Nephron (organoid): Measurements from ENCODE around the gene DHTKD1.
A peak's percentile ranks its signal among the peaks of the same experiment; 100 is the strongest.
"Not testable (repeated sequence)": the region's sequence is repeated elsewhere in the genome, so short reads cannot be mapped to it uniquely, and the experiment has no call there.

Experiments
- H3K27ac Mint-ChIP-seq, 3 experiments: 2 replicates each; pipeline ENCODE4 v1.8.0; 2020; ENCODE audit warnings: mixed read lengths in 3 of 3, mild to moderate bottlenecking in 2 of 3, moderate library complexity in 1 of 3
- H3K27me3 Mint-ChIP-seq: 2 replicates; pipeline ENCODE4 v1.8.0; 2021; ENCODE audit warnings: low read depth, mild to moderate bottlenecking, moderate library complexity, mixed read lengths
- H3K36me3 Mint-ChIP-seq: 2 replicates; pipeline ENCODE4 v1.8.0; 2020; ENCODE audit warnings: low read depth, mixed read lengths
- H3K4me1 Mint-ChIP-seq: 2 replicates; pipeline ENCODE4 v1.8.0; 2020; ENCODE audit warnings: mixed read lengths
- H3K4me3 Mint-ChIP-seq, 3 experiments: 2 replicates each; pipeline ENCODE4 v1.8.0; 2020; ENCODE audit warnings: mild to moderate bottlenecking in 3 of 3, mixed read lengths in 3 of 3, moderate library complexity in 2 of 3
- H3K9me3 Mint-ChIP-seq: 2 replicates; pipeline ENCODE4 v1.8.0; 2020; ENCODE audit warnings: mixed read lengths
- TF ChIP-seq, protein P1 (sequence below), 3 experiments: fragments of 200-600 bp; sonication (generic); IDR thresholded peaks; one replicate each; pipeline ENCODE4 v1.5.0; 2021; ENCODE audit warnings: antibody characterized with exemption in 3 of 3; ENCODE audit not compliant: unreplicated experiment in 3 of 3

DHTKD1 gene

DNA sequence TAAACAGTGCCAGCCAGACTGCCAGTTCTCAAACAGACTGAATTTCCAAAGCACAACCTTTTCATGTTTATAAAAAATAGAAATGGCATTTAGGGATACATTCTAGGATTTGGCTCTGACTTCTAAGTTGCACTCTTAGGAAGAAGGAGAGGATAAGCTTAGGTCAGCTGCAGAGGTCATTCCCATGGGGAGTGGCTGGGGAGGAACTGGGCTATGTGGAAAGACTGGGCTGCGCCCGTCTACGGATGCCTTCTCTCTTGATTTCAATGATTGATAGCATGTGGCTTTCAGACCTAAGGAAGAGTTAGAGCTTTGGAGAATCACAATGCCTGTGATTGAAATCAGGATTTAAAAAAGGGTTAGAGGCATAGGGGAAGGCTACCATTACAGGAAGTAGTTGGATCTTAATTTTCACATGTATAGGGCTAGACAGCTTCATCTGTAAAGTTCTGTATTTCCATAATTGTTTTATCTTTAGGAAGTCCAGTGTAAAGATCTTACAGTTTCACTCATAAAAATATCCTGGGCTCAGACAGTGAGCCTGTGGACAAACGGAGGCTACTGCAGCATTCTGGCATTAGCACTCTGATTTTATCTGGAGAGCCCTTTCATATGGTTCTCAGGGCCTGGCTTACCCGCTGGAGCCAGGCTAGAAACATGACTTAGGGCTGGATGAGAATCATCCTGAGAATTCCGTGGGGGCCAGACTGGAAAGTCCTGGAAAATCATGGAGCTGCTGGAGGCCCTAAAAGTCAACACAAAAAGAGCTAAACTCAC, 97.4 kb downstream of the DHTKD1 start:
- Mint-ChIP-seq H3K36me3 (peaks cover 57% of the 10 kb centered on the region), H3K9me3 (no peaks in the 10 kb centered on the region), H3K4me3 (no peak overlapping the region), H3K4me1 (no peaks in the 10 kb centered on the region), H3K27me3 (no peaks in the 10 kb centered on the region), H3K27ac (peak overlapping the region in 1 of 3 experiments; percentile 42)
- TF ChIP-seq, protein P1, sequence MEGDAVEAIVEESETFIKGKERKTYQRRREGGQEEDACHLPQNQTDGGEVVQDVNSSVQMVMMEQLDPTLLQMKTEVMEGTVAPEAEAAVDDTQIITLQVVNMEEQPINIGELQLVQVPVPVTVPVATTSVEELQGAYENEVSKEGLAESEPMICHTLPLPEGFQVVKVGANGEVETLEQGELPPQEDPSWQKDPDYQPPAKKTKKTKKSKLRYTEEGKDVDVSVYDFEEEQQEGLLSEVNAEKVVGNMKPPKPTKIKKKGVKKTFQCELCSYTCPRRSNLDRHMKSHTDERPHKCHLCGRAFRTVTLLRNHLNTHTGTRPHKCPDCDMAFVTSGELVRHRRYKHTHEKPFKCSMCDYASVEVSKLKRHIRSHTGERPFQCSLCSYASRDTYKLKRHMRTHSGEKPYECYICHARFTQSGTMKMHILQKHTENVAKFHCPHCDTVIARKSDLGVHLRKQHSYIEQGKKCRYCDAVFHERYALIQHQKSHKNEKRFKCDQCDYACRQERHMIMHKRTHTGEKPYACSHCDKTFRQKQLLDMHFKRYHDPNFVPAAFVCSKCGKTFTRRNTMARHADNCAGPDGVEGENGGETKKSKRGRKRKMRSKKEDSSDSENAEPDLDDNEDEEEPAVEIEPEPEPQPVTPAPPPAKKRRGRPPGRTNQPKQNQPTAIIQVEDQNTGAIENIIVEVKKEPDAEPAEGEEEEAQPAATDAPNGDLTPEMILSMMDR (IDR thresholded peaks at IDR 0.05; ENCODE audit: unreplicated experiment in 3 of 3) = no peak

DNA sequence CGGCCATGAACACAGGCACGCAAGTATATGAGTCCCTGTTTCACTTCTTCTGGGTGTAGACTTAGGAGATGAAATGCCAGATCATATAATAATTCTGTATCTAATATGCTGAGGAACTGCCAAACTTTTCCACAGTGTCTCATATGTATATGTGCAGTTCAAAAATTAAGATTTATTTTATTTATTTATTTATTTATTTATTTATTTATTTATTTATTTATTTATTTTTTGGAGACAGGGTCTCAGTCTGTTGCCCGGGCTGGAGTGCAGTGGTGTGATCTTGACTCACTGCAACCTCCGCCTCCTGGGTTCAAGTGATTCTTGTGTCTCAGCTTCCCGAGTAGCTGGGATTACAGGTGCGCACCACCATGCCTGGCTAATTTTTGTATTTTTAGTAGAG, 102.8 kb downstream of the DHTKD1 start:
- peaks cover 42% of the 10 kb centered on the region for H3K36me3 Mint-ChIP-seq
- not testable (repeated sequence) for H3K27ac Mint-ChIP-seq, H3K27me3 Mint-ChIP-seq, H3K4me3 Mint-ChIP-seq, H3K4me1 Mint-ChIP-seq, H3K9me3 Mint-ChIP-seq
